ENCODE measurements around the gene AP5Z1.

Gene AP5Z1

GRCh38 chr7:4815609-4816418, 40.4 kb downstream of the AP5Z1 start:
- no peak for TF ChIP-seq SPI1 (IDR thresholded peaks at IDR 0.05; ENCODE audit: borderline replicate concordance, low read depth)
- no peak for TF ChIP-seq REST (IDR thresholded peaks at IDR 0.05; ENCODE audit: insufficient replicate concordance, low read depth)
- no peak for DNase-seq (ENCODE audit: low read depth in 1 of 2, low spot score in 1 of 2)
- H3K27me3 ChIP-seq (ENCODE audit: insufficient read depth, poor library complexity, severe bottlenecking) = peaks cover 6% of the 10 kb centered on the region

GRCh38 chr7:4816419-4817080, 41.1 kb downstream of the AP5Z1 start:
- Histone ChIP-seq H3K27me3 (ENCODE audit: insufficient read depth, poor library complexity, severe bottlenecking) (peaks cover 6% of the 10 kb centered on the region), H3K27ac (replicated peaks) (no peak overlapping the region), H3K4me3 (replicated peaks; ENCODE audit: insufficient read depth, low read length) (no peak overlapping the region)
- DNase-seq (ENCODE audit: low read depth in 1 of 2, low spot score in 1 of 2) = no peak
- TF ChIP-seq REST (IDR thresholded peaks at IDR 0.05; ENCODE audit: insufficient replicate concordance, low read depth) (no peak), SPI1 (IDR thresholded peaks at IDR 0.05; ENCODE audit: borderline replicate concordance, low read depth) (no peak), CTCF (IDR thresholded peaks at IDR 0.05; ENCODE audit: insufficient read depth, low read length) (no peak), GABPA (IDR thresholded peaks at IDR 0.05; ENCODE audit: low read depth) (no peak), POLR2AphosphoS5 (IDR thresholded peaks at IDR 0.05; ENCODE audit: low read depth) (no peak)

More at GRCh38 chr7:4815609-4816418, 40.4 kb downstream of the AP5Z1 start:
- Histone ChIP-seq H3K4me3 (replicated peaks; ENCODE audit: insufficient read depth, low read length) (no peak overlapping the region), H3K27ac (replicated peaks) (no peak overlapping the region)

GRCh38 chr7:4817178-4817901, 41.9 kb downstream of the AP5Z1 start:
- no peak for DNase-seq (ENCODE audit: low read depth in 1 of 2, low spot score in 1 of 2)
- H3K27ac ChIP-seq (replicated peaks) = no peak overlapping the region
- H3K4me3 ChIP-seq (replicated peaks; ENCODE audit: insufficient read depth, low read length) = no peak overlapping the region
- peaks cover 6% of the 10 kb centered on the region for H3K27me3 ChIP-seq (ENCODE audit: insufficient read depth, poor library complexity, severe bottlenecking)
- TF ChIP-seq SPI1 (IDR thresholded peaks at IDR 0.05; ENCODE audit: borderline replicate concordance, low read depth) = no peak
- no peak for TF ChIP-seq GABPA (IDR thresholded peaks at IDR 0.05; ENCODE audit: low read depth)
- TF ChIP-seq CTCF (IDR thresholded peaks at IDR 0.05; ENCODE audit: insufficient read depth, low read length) = no peak
- no peak for TF ChIP-seq POLR2AphosphoS5 (IDR thresholded peaks at IDR 0.05; ENCODE audit: low read depth)
- TF ChIP-seq REST (IDR thresholded peaks at IDR 0.05; ENCODE audit: insufficient replicate concordance, low read depth) = no peak
